Measurements from ENCODE around the gene ANKRD34B. TPM values are rescaled to one million over a fixed set of nuclear protein-coding genes. Genes with fewer than 3 reads are reported as not detected.
"Not testable (repeated sequence)": the region's sequence is repeated elsewhere in the genome, so short reads cannot be mapped to it uniquely, and the experiment has no call there.

The ANKRD34B gene
- total RNA-seq, 1 experiment from 2014 or later = 0.40 TPM

GRCh38 chr5:80584770-80585169, 14.7 kb upstream of the ANKRD34B start:
- no peak for DNase-seq
- Mint-ChIP-seq H3K4me1 (ENCODE audit: low read depth, unreplicated experiment) (no peaks in the 10 kb centered on the region), H3K36me3 (ENCODE audit: insufficient read depth, unreplicated experiment) (no peaks in the 10 kb centered on the region), H3K9me3 (ENCODE audit: low read depth, unreplicated experiment) (no peaks in the 10 kb centered on the region), H3K4me3 (ENCODE audit: low read depth, unreplicated experiment) (no peak overlapping the region), H3K27me3 (ENCODE audit: unreplicated experiment) (peaks cover under 1% of the 10 kb centered on the region), H3K27ac (ENCODE audit: unreplicated experiment) (no peak overlapping the region)
- BruUV-seq (replicated peaks) = no TSS peak
- CTCF ChIA-PET = no interaction called here
- TF ChIP-seq CTCF (IDR thresholded peaks at IDR 0.05; ENCODE audit: unreplicated experiment) = no peak
- intact Hi-C loops (cut with micrococcal nuclease; ENCODE audit: unreplicated experiment) = no loop called here

GRCh38 chr5:80580291-80580690, 10.2 kb upstream of the ANKRD34B start:
- H3K27ac Mint-ChIP-seq (ENCODE audit: unreplicated experiment); intact Hi-C loops (cut with micrococcal nuclease; ENCODE audit: unreplicated experiment); CTCF ChIA-PET; BruUV-seq (replicated peaks); H3K4me1 Mint-ChIP-seq (ENCODE audit: low read depth, unreplicated experiment); H3K9me3 Mint-ChIP-seq (ENCODE audit: low read depth, unreplicated experiment); H3K36me3 Mint-ChIP-seq (ENCODE audit: insufficient read depth, unreplicated experiment); DNase-seq; H3K4me3 Mint-ChIP-seq (ENCODE audit: low read depth, unreplicated experiment): not testable (repeated sequence)
- peaks cover 24% of the 10 kb centered on the region for H3K27me3 Mint-ChIP-seq (ENCODE audit: unreplicated experiment)

GRCh38 chr5:80579050-80579449, 9.0 kb upstream of the ANKRD34B start:
- Mint-ChIP-seq H3K27me3 (ENCODE audit: unreplicated experiment) (peaks cover 34% of the 10 kb centered on the region), H3K4me1 (ENCODE audit: low read depth, unreplicated experiment) (no peaks in the 10 kb centered on the region), H3K27ac (ENCODE audit: unreplicated experiment) (no peak overlapping the region), H3K4me3 (ENCODE audit: low read depth, unreplicated experiment) (no peak overlapping the region), H3K36me3 (ENCODE audit: insufficient read depth, unreplicated experiment) (no peaks in the 10 kb centered on the region), H3K9me3 (ENCODE audit: low read depth, unreplicated experiment) (no peaks in the 10 kb centered on the region)
- no TSS peak for BruUV-seq (replicated peaks)
- intact Hi-C loops (cut with micrococcal nuclease; ENCODE audit: unreplicated experiment) = no loop called here
- CTCF ChIA-PET = no interaction called here
- TF ChIP-seq CTCF (IDR thresholded peaks at IDR 0.05; ENCODE audit: unreplicated experiment) = no peak
- DNase-seq = no peak

DNA sequence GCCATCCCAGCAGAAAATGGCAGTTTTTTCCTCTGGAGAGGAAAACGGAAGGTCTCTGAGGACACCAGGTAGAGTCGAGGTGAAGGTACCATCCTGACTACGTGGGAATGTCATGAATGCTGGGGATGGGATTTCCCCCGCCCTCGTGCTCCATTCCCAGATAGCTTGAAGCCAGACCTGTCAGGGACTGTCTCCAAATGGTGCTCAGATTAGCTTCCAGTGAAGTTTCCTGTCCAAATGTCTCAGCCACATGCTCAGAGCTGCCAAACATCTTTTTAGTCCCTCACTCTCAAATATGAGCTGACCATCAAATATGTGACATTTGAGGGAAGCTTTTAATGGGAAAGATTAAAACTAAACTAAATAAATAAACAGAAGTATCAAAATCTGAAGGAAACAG, 7.6 kb upstream of the ANKRD34B start:
- no peaks in the 10 kb centered on the region for H3K36me3 Mint-ChIP-seq (ENCODE audit: insufficient read depth, unreplicated experiment)
- TF ChIP-seq CTCF (IDR thresholded peaks at IDR 0.05; ENCODE audit: unreplicated experiment) = no peak
- H3K27me3 Mint-ChIP-seq (ENCODE audit: unreplicated experiment) = peaks cover 48% of the 10 kb centered on the region
- H3K9me3 Mint-ChIP-seq (ENCODE audit: low read depth, unreplicated experiment) = no peaks in the 10 kb centered on the region
- no peak overlapping the region for H3K4me3 Mint-ChIP-seq (ENCODE audit: low read depth, unreplicated experiment)
- intact Hi-C loops (cut with micrococcal nuclease; ENCODE audit: unreplicated experiment) = no loop called here
- CTCF ChIA-PET = no interaction called here
- no peak overlapping the region for H3K27ac Mint-ChIP-seq (ENCODE audit: unreplicated experiment)
- no peaks in the 10 kb centered on the region for H3K4me1 Mint-ChIP-seq (ENCODE audit: low read depth, unreplicated experiment)
- DNase-seq = no peak
- no TSS peak for BruUV-seq (replicated peaks)

GRCh38 chr5:80576383-80576782, 6.3 kb upstream of the ANKRD34B start:
- no peak for DNase-seq
- H3K27me3 Mint-ChIP-seq (ENCODE audit: unreplicated experiment) = peaks cover 61% of the 10 kb centered on the region
- H3K4me1 Mint-ChIP-seq (ENCODE audit: low read depth, unreplicated experiment) = no peaks in the 10 kb centered on the region
- H3K27ac Mint-ChIP-seq (ENCODE audit: unreplicated experiment) = no peak overlapping the region
- no peak for TF ChIP-seq CTCF (IDR thresholded peaks at IDR 0.05; ENCODE audit: unreplicated experiment)
- CTCF ChIA-PET = interaction anchor here (0.7 kb wide), 1 partner anchor 15 kb away, joined by 4 read pairs; no protein-coding TSS in a partner anchor
- no peak overlapping the region for H3K4me3 Mint-ChIP-seq (ENCODE audit: low read depth, unreplicated experiment)
- intact Hi-C loops (cut with micrococcal nuclease; ENCODE audit: unreplicated experiment) = no loop called here
- no peaks in the 10 kb centered on the region for H3K9me3 Mint-ChIP-seq (ENCODE audit: low read depth, unreplicated experiment)
- no TSS peak for BruUV-seq (replicated peaks)
- H3K36me3 Mint-ChIP-seq (ENCODE audit: insufficient read depth, unreplicated experiment) = no peaks in the 10 kb centered on the region

Data from Calu3 (cell line).